Adrenal gland (tissue), 5 donors: ENCODE results near the gene SPDYA.

Experiments used
- POLR2A ChIP-seq, 2 donors: fragments of 450-650 bp; IDR thresholded peaks; one replicate each; pipeline ENCODE4 v1.6.1; 2017; ENCODE audit warnings: antibody characterized with exemption in 2 of 2, mild to moderate bottlenecking in 2 of 2, moderate library complexity in 1 of 2
- TF ChIP-seq, protein P1 (sequence below), 6 experiments: fragments of 450-650 bp in 4 of 6; fragments of 200-600 bp in 2 of 6; sonication (generic) in 1 of 6; IDR thresholded peaks; 1 replicate in 5 of 6; 2 replicates in 1 of 6; pipeline versions ENCODE4 v1.5.1 to v1.8.0; 2016 to 2021; ENCODE audit warnings: antibody characterized with exemption in 6 of 6, mild to moderate bottlenecking in 2 of 6, moderate library complexity in 1 of 6
- donor health status: DM: no; HTN: no; CAD: no.

DNA sequence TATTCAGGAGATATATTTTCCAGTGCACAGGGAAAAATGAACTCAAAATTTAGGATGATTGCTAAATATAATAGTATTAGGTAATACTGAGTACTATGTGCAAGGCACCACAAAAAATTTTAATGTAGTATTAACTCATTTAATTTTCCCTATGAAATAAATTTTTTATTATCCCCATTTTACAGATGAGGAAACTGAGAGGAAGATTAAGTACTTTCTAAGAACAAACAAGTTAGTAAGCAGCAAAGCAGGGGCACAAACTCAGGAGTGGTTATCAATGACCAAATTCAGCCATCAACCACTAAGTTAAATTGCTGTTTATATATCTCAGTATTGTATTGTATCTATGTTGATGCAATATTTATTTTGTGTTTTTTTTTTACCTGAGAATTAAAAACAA lies 14.2 kb downstream of the SPDYA start:
- TF ChIP-seq, protein P1, sequence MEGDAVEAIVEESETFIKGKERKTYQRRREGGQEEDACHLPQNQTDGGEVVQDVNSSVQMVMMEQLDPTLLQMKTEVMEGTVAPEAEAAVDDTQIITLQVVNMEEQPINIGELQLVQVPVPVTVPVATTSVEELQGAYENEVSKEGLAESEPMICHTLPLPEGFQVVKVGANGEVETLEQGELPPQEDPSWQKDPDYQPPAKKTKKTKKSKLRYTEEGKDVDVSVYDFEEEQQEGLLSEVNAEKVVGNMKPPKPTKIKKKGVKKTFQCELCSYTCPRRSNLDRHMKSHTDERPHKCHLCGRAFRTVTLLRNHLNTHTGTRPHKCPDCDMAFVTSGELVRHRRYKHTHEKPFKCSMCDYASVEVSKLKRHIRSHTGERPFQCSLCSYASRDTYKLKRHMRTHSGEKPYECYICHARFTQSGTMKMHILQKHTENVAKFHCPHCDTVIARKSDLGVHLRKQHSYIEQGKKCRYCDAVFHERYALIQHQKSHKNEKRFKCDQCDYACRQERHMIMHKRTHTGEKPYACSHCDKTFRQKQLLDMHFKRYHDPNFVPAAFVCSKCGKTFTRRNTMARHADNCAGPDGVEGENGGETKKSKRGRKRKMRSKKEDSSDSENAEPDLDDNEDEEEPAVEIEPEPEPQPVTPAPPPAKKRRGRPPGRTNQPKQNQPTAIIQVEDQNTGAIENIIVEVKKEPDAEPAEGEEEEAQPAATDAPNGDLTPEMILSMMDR (IDR thresholded peaks at IDR 0.05): no peak
- TF ChIP-seq POLR2A (IDR thresholded peaks at IDR 0.05): no peak
